Measurements from ENCODE around the gene ANXA7.
A peak's percentile ranks its signal among the peaks of the same experiment; 100 is the strongest.
"Not testable (repeated sequence)": the region's sequence is repeated elsewhere in the genome, so short reads cannot be mapped to it uniquely, and the experiment has no call there.

ANXA7 gene

GRCh38 chr10:73407495-73407894 lies 6.4 kb downstream of the ANXA7 start:
- no peak for DNase-seq

- DNase-seq, result no peak
Measured at GRCh38 chr10:73406846-73407245, 7.0 kb downstream of the ANXA7 start.

GRCh38 chr10:73405556-73405955 lies 8.3 kb downstream of the ANXA7 start:
- DNase-seq, result no peak

- no peak for DNase-seq
Measured at GRCh38 chr10:73404690-73405089, 9.2 kb downstream of the ANXA7 start.

- no peak for DNase-seq
Measured at GRCh38 chr10:73401636-73402035, 12.2 kb downstream of the ANXA7 start.

GRCh38 chr10:73399063-73399462 lies 14.8 kb downstream of the ANXA7 start:
- DNase-seq, result no peak

- DNase-seq, result no peak
Measured at GRCh38 chr10:73398024-73398423, 15.8 kb downstream of the ANXA7 start.

- not testable (repeated sequence) for DNase-seq
Measured at GRCh38 chr10:73394325-73394724, 19.5 kb downstream of the ANXA7 start.

GRCh38 chr10:73388228-73388627 lies 25.6 kb downstream of the ANXA7 start:
- no peak for DNase-seq

- DNase-seq, result no peak
Measured at GRCh38 chr10:73386583-73386982, 27.3 kb downstream of the ANXA7 start.

- DNase-seq, result no peak
Measured at GRCh38 chr10:73379064-73379748, 34.7 kb downstream of the ANXA7 start.

GRCh38 chr10:73376679-73377078 lies 37.2 kb downstream of the ANXA7 start:
- DNase-seq, result no peak

GRCh38 chr10:73368238-73368637 lies 45.6 kb downstream of the ANXA7 start:
- no peak for DNase-seq

- DNase-seq, result no peak
Measured at GRCh38 chr10:73366381-73367298, 47.2 kb downstream of the ANXA7 start.

- no peak for DNase-seq
Measured at GRCh38 chr10:73364964-73365363, 48.9 kb downstream of the ANXA7 start.

- DNase-seq, result no peak
Measured at GRCh38 chr10:73359492-73359891, 54.4 kb downstream of the ANXA7 start.

GRCh38 chr10:73358331-73359279 lies 55.3 kb downstream of the ANXA7 start, which contains the start of gene CFAP70:
Gene CFAP70 (minus strand): TSS chr10:73358864. CDS start chr10:73354796, 4,068 bp downstream.
- peak; percentile 95 for DNase-seq

- no peak for DNase-seq
Measured at GRCh38 chr10:73357821-73358220, 56.0 kb downstream of the ANXA7 start.

- no peak for DNase-seq
Measured at GRCh38 chr10:73357166-73357565, 56.7 kb downstream of the ANXA7 start.

- no peak for DNase-seq
Measured at GRCh38 chr10:73344269-73344668, 69.6 kb downstream of the ANXA7 start.

GRCh38 chr10:73340121-73340520 lies 73.7 kb downstream of the ANXA7 start:
- no peak for DNase-seq

GRCh38 chr10:73339436-73339835 lies 74.4 kb downstream of the ANXA7 start:
- no peak for DNase-seq
